Stimulated activated CD8-positive, alpha-beta memory T cell treated with anti-CD3 and anti-CD28 coated beads, Interleukin-7, amount 100 ng/mL, for 48 hours (primary cell): ENCODE measurements around the gene ZNF497.
A peak's percentile ranks its signal among the peaks of the same experiment; 100 is the strongest.
"Not testable (repeated sequence)": the region's sequence is repeated elsewhere in the genome, so short reads cannot be mapped to it uniquely, and the experiment has no call there.

Source experiments
- DNase-seq, 2 donors: peaks; one replicate each; pipeline ENCODE4 v3.0.0-alpha.2; 2020; ENCODE audit warnings: low read depth in 1 of 2; ENCODE audit errors: extremely low read depth in 1 of 2

Gene ZNF497

DNA sequence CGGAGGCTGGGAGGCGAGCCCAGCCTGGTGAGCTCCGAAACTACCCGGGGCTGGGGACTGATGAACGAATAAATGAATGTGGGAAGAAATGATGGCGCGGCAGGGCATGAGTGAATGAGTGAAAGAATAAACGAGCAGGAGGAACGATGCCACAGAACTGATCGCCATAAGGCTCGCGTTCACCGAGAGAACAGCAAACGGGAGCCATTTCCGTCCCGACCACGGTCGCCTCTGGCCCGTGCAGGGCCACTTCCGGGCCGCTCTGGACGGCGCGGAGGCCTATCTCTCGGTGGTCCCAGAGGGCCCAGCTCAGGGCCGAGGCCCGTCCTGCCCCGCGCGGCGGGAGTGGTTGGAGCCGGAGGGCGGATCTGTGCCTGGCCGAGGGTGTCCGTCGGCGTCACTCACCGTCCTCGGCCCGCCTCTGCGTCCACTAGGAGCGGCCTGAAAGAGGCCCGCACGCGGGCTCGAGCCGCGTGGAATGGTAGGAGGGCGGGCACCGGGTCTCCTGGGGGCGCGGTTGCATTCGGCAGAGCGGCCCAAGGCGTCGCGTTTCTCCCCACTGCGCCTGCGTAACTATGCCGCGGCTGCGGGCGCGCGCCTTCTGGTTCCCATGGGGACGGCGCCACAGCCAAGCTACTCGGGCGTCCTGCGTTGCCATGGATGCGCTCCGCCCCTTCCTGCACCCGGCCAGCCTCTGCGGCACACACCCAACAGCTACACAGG lies at the start of gene ZNF497:
ZNF497 (minus strand) TSS at position 480 of the 723 bp plus-strand sequence. CDS start 5,116 bp downstream, outside the sequence.
- peak; percentile 95 to 98 for DNase-seq

DNA sequence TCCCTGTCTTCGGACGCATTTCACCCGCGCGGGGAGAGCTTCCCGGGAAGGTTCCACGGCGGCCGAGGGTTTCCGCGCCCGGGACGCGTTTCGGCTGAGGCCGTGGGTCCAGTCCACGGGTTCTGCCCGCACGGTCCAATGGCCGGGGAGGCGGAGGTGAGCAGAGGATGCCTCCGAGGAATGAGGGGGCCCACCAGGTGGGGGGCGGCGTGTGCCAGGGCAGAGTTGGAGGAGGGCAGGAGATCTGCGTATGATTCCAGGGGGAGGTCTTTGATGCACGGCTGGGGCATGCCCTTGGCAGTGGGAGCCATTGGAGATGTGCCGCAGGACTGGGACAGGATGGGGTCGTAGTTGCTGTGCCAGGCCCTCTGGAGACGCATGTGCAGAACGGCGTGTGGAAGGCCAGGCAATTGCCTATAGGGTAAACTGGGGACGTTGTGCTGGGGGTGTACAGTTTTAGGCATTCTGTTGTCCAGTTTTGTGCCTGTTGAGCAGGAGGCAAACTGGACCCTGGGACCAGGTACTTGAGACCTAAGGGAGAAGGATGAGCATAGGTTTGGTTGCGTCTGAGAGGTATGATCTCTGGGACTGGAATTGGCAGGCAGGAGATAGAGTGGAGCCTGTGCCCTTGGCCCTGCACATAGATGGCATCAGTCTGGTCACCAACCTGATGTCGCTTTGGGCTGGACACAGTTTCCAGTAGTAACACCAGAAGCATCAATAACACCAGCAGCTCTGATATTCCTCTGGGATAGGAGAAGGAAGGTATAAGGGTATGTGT lies 46.6 kb upstream of the ZNF497 start:
- DNase-seq: no peak

DNA sequence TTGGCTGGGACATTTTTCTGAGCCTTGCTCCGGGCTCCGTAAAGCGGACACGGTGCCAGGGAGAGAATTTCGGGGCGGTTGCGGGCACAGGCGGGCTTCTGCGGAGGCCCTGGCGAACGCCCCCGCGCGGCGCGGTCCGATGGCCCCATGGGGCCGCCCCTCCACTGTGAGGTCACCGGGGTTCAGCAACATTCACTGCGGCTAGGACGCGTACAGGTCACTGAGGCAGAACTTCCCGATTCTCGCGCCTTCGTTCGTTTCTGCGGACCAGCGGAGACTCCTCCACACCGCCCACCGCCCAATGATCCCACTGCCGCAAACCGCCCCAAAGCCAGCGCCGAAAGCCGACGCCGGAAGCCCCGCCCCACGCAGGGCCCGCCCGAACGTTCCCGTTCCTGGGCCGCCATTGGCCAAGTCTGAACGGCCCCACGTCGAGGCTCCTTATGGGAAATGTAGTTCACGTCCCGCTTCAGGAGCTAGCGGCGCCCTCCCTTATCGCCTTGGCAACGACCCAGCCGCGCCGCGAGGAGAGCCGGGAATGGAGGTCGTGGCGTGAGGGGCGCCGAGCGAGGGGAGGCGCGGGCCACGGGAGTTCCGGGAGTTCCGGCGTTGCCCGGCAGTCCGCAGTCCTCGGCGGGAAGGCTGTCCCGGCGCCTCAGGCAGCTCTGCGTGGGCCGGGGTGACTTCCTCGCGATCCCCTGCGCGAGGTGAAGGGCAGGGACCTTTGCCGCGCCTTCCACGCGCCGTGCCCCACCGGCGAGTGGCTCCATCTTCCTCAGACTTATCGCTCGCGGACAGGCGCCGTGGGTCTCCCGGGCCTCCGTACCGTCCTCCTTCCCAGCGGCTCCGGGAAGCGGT lies 45.8 kb upstream of the ZNF497 start, which contains the start of gene ZNF584:
ZNF584 (plus strand) TSS at position 498 of the 858 bp plus-strand sequence. CDS start 499 bp downstream, outside the sequence.
- DNase-seq: peak; percentile 93 to 95

- DNase-seq: no peak
Observed at GRCh38 chr19:58407658-58408151, 45.2 kb upstream of the ZNF497 start.

GRCh38 chr19:58406818-58407657 lies 44.5 kb upstream of the ZNF497 start:
- no peak for DNase-seq

GRCh38 chr19:58403920-58404478 lies 41.4 kb upstream of the ZNF497 start:
- DNase-seq: not testable (repeated sequence)

DNA sequence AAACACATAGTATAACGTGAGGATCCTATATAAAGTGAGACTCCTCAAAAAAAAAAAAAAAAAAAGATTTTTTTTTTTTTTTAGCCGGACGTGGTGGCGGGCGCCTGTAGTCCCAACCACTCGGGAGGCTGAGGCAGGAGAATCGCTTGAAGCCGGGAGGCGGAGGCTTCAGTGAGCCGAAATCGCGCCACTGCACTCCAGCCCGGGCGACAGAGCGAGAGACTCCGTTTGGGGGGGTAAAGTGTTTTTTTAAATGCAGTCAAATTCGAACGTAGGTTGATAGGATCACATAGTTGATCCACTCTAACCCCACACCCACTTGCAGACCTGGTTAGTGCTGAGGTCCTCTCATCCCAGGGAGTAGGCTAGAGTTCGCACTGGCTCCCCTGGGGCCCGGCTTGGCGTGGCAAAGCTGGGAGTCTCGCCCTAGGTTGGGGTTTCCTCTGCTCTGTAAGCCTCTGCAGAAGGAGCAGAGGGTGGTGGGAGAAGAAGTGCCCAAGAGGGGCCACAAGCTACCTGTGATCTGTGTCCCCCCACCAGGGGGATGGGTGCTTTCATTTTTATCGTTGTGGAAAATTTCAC lies 39.4 kb upstream of the ZNF497 start:
- no peak for DNase-seq

- peak; percentile 96 to 99 for DNase-seq
Observed at GRCh38 chr19:58400916-58401839, 38.6 kb upstream of the ZNF497 start.

DNA sequence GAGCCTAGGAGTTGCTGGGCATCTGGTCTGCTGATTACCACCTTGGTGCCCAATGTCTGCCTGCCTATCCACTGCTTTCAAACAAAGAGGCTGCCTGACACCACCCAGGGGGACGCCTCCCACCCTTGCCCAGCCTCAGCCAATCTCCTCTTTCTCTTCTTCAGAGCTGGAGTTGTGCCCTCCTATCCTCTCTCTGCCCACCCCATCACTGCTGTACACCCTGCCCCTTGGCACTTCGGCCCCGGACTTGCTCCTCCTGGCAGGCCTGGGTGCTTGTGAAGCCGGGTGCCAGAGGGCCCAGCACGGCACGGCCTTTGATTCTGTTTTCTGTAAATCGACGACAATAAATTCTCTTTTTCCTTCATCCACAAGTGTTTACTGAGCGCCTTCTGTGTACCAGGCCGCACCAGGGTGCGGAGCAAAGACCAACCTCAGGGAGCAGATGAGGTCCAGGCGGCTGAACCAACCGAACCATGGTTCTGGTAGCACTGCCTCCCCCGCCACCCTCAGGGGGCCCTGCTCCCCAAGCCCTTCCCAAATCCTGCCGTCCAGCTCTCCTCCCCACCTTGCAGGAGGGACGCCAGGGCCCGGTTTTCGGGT lies 37.9 kb upstream of the ZNF497 start:
- DNase-seq: no peak

DNA sequence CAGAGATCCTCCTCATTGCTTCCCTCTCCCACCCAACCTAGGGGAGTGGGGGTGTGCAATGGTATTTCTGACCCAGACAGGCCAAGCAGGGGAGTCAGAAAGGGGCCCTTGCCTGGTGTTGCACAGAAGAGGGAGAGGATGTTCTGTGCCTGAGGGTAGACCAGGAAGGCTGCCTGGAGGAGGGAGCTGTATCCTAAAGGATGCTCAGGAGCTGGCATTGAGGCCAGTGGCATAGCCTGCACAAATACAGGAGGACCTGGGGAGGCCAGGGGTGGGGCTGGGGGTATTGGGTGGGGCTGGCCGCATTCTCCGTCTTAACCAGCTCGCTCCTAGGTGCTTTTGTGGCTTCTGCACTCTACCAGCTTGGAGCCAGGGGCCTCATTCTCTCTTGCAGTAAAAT lies 37.4 kb upstream of the ZNF497 start:
- DNase-seq: no peak

DNA sequence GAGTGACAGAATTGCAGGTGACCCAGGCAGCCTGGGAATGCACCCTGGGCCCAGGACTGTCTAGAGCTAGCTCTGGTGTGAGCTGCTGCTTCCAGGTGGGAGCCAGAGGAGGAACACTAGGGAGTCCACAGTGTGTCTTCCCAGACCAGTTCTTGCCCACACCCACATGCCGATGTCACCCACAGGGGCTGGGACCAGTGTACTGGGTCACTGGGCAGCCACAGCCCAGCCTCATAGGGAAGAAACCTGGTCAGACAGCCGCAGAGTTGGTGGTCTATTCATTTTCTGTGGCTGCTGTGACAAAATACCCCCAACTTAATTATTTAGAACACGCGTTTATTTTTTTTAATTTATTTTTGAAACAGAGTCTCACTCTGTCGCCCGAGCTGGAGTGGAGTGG lies 36.0 kb upstream of the ZNF497 start:
- no peak for DNase-seq

- DNase-seq: no peak
Observed at GRCh38 chr19:58398087-58398486, 35.5 kb upstream of the ZNF497 start.

DNA sequence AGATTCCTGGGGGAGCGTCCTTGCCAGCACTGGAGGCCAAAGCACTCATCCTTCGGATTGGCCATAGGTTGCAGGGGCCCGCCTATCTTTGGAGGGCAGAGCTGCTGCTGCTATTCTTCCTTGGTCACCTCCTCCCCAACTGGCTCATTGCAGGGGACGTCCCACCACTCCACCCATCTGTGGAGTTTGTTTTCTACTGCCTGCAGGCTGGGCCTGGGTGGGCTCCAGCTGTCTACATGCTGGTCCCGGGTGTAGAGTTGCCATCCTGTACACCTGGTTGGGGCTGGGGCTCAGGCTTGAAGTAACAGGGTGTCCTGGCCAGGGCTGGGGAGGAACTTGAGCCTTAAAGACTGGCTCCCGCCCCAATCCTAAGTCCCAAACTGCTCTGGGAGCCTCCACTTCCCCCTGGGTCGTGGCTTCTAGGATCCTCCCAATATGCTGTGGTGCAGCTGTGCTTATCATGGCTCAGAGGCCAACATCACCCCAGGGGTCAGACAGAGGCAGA lies 35.0 kb upstream of the ZNF497 start:
- DNase-seq: no peak

DNA sequence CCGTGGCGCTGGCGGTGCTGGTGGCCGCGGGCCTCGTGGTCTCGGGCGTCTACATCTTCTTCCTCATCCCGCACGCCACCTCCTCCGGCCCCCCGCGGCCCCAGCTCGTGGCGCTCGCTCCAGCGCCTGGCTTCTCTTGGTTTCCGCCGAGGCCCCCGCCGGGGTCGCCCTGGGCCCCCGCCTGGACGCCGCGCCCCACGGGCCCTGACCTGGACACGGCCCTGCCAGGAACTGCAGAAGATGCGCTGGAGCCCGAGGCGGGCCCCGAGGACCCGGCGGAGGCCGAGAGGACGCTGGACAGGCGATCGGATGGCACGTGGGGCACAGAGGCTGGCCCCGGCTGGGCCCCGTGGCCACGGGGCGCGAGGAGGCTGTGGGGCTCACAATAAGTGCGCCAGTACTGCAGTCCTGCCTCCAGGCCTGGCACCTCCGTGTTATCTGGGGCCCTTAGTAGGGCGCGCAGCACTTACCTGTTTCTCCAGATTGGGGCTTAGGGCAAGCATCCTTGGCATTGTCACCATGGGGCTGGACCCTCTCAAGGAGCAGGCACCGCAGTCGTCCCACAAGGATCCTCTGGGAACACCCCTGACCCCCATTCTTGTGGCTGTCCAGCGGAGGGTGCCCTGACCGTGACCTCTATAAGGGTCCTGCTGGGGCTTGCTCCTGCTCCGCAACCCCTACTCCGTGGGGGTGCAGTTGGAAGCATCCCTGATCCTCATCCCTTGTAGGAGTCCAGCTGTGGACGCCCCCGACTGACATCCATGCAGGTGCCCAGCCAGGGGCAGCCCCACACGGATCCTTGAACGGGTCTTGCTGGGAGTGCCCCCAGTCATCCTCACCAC lies 34.4 kb upstream of the ZNF497 start:
- no peak for DNase-seq

DNA sequence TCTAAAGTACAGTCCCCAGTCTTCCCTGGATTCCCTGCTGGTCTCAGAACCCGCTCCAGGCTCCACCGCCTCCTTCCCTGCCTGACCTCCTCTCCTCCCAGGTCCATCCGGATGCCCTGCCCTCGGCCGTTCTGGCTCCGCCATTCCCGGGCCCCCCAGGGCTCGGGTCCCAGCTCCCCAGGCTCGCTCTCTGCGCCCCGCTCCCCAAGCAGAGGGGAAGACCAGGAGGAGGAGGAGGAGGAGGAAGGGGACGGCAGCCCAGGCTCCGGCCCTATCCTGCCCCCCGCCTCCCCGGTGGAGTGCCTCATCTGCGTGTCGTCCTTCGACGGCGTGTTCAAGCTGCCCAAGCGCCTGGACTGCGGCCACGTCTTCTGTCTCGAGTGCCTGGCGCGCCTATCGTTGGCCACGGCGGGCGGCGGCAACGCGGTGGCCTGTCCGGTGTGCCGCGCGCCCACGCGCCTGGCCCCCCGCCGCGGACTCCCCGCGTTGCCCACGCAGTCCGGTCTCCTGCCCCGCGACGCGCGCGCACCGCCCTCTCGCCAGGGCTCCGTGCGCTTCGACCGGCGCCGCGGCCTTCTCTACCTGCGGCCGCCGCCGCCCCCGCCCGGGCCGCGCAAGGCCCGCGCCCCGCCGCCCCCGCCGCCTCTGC lies 33.6 kb upstream of the ZNF497 start:
- DNase-seq: no peak

GRCh38 chr19:58395220-58395978 lies 32.8 kb upstream of the ZNF497 start, which contains the start of gene RNF225:
TSS of gene RNF225 (plus strand) at chr19:58395656. CDS start at chr19:58396090, 434 bp downstream.
- DNase-seq: no peak
